Naive B cell (primary cell): Measurements from ENCODE around the gene PIK3C2G. TPM values are rescaled to one million over a fixed set of nuclear protein-coding genes. Genes with fewer than 3 reads are reported as not detected.
"Not testable (repeated sequence)": the region's sequence is repeated elsewhere in the genome, so short reads cannot be mapped to it uniquely, and the experiment has no call there.

Source experiments
- ATAC-seq, 2 donors: fragments of 150-1000 bp; cut with Tn5 transposase; 2 replicates each; pipeline ENCODE4 v1.10.0; 2021; ENCODE audit warnings: low read depth in 2 of 2, mild to moderate bottlenecking in 2 of 2, moderate library complexity in 2 of 2
- DNase-seq: peaks from one replicate; pipeline ENCODE4 v3.0.0; 2022
- H3K27ac Mint-ChIP-seq, 6 donors: one replicate each; pipeline ENCODE4 v1.8.0; 2020 to 2022; ENCODE audit warnings: mild to moderate bottlenecking in 6 of 6, mixed read lengths in 6 of 6, moderate library complexity in 5 of 6, inconsistent platforms in 2 of 6
- H3K27me3 Mint-ChIP-seq, 3 donors: one replicate each; pipeline ENCODE4 v1.8.0; 2021 to 2022; ENCODE audit warnings: mixed read lengths in 3 of 3, mild to moderate bottlenecking in 1 of 3
- H3K36me3 Mint-ChIP-seq, 2 donors: one replicate each; pipeline ENCODE4 v1.8.0; 2020 to 2022; ENCODE audit warnings: mixed read lengths in 2 of 2, inconsistent platforms in 1 of 2, mild to moderate bottlenecking in 1 of 2
- H3K4me1 Mint-ChIP-seq, 3 donors: one replicate each; pipeline ENCODE4 v1.8.0; 2020 to 2022; ENCODE audit warnings: mixed read lengths in 3 of 3, inconsistent platforms in 1 of 3, mild to moderate bottlenecking in 1 of 3, moderate library complexity in 1 of 3
- H3K4me3 Mint-ChIP-seq, 8 donors: one replicate each; pipeline ENCODE4 v1.8.0; 2020 to 2022; ENCODE audit warnings: mild to moderate bottlenecking in 8 of 8, mixed read lengths in 8 of 8, moderate library complexity in 8 of 8, inconsistent platforms in 2 of 8
- H3K9me3 Mint-ChIP-seq, 7 donors: one replicate each; pipeline ENCODE4 v1.8.0; 2020 to 2022; ENCODE audit warnings: mixed read lengths in 7 of 7, mild to moderate bottlenecking in 5 of 7, inconsistent platforms in 2 of 7, moderate library complexity in 1 of 7
- polyA plus RNA-seq, 6 donors: library from polyadenylated mRNA; unstranded; fragments of 300-500 nt; fragmentation: Illumina TruSeq; gene quantifications; one replicate each; pipeline ENCODE4 v1.2.3, GENCODE V29; 2021; ENCODE audit warnings: low read depth in 6 of 6

PIK3C2G gene, protein sequence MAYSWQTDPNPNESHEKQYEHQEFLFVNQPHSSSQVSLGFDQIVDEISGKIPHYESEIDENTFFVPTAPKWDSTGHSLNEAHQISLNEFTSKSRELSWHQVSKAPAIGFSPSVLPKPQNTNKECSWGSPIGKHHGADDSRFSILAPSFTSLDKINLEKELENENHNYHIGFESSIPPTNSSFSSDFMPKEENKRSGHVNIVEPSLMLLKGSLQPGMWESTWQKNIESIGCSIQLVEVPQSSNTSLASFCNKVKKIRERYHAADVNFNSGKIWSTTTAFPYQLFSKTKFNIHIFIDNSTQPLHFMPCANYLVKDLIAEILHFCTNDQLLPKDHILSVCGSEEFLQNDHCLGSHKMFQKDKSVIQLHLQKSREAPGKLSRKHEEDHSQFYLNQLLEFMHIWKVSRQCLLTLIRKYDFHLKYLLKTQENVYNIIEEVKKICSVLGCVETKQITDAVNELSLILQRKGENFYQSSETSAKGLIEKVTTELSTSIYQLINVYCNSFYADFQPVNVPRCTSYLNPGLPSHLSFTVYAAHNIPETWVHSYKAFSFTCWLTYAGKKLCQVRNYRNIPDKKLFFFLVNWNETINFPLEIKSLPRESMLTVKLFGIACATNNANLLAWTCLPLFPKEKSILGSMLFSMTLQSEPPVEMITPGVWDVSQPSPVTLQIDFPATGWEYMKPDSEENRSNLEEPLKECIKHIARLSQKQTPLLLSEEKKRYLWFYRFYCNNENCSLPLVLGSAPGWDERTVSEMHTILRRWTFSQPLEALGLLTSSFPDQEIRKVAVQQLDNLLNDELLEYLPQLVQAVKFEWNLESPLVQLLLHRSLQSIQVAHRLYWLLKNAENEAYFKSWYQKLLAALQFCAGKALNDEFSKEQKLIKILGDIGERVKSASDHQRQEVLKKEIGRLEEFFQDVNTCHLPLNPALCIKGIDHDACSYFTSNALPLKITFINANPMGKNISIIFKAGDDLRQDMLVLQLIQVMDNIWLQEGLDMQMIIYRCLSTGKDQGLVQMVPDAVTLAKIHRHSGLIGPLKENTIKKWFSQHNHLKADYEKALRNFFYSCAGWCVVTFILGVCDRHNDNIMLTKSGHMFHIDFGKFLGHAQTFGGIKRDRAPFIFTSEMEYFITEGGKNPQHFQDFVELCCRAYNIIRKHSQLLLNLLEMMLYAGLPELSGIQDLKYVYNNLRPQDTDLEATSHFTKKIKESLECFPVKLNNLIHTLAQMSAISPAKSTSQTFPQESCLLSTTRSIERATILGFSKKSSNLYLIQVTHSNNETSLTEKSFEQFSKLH (N-terminal part only)
- polyA plus RNA-seq, result not detected

DNA sequence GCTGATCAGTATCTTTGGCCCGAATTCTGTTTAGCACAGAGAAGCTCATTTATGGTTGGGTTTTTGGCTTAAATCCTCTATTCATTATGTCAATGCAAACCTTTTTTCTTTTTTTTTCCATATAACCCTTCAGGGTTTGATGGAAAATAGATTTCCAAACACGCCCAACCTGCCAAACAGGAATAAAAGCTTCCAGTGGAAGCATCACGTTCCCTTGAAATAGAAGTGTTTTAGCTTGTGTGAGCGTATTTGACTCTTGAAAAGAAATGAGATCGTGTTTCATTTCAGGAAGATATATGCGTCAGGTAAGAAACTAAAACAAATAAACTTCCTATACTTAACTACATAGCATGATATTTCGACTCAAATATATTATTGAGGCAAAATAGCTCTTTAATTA, at the start of gene PIK3C2G:
Gene PIK3C2G, plus strand, starts transcription at position 246 of the 400 bp plus-strand sequence. CDS start 20,564 bp downstream, outside the sequence.
- Mint-ChIP-seq H3K27me3 (no peaks in the 10 kb centered on the region), H3K9me3 (peaks cover 0 to 2% (median 0%) of the 10 kb centered on the region in 7 donors), H3K4me3 (no peak within 1 kb of the TSS), H3K36me3 (no peaks in the 10 kb centered on the region), H3K4me1 (no peaks in the 10 kb centered on the region), H3K27ac (no peak within 1 kb of the TSS)
- DNase-seq (no peak), ATAC-seq (no peak)

DNA sequence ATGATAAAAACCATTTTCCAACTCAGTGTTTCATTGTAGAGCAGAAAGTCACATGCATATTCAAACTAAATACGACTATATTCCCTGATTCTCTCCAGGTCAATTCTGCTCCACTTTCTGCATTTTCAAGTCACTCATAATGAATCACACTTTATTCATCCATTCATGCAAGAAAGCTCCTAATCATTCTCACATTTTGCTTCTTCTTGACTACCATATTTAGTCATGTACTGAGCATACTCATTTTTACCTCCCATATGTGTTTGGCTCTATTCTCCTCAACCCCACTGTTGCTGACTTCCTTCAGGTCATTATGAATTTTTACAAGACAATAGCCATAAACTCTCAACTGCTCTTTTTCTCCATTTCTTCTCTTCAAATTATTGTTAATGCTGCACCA, 43.4 kb upstream of the PIK3C2G start:
- ATAC-seq (no peak), DNase-seq (no peak)
- Mint-ChIP-seq H3K4me1 (no peaks in the 10 kb centered on the region), H3K36me3 (no peaks in the 10 kb centered on the region), H3K9me3 (peaks cover 0 to 3% (median 0%) of the 10 kb centered on the region in 7 donors), H3K4me3 (no peak overlapping the region), H3K27me3 (no peaks in the 10 kb centered on the region), H3K27ac (no peak overlapping the region)

DNA sequence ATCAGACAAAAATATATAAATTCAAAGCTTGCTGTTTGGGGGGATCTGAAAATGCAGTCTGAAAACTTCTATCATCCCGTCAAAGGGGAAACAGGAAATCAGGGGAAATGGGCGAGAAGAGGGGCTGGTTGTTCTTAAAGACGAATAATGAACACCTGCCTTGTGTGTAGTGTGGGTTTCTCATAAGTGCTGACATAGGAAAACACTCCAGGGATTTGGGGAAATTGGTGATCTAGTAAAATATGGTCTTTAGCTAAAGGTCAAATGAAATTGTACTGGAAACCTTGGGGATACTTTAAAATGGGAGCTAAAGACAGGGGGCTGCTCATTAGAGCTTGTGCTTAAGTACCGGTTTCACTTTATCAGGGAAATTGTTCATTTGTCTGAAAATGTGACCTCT, 39.6 kb upstream of the PIK3C2G start:
- no peak overlapping the region for H3K4me3 Mint-ChIP-seq
- no peaks in the 10 kb centered on the region for H3K36me3 Mint-ChIP-seq
- no peaks in the 10 kb centered on the region for H3K4me1 Mint-ChIP-seq
- DNase-seq, result no peak
- ATAC-seq, result no peak
- H3K27ac Mint-ChIP-seq, result peak overlapping the region in 1 of 6 donors; percentile 19
- no peaks in the 10 kb centered on the region for H3K9me3 Mint-ChIP-seq
- no peaks in the 10 kb centered on the region for H3K27me3 Mint-ChIP-seq

DNA sequence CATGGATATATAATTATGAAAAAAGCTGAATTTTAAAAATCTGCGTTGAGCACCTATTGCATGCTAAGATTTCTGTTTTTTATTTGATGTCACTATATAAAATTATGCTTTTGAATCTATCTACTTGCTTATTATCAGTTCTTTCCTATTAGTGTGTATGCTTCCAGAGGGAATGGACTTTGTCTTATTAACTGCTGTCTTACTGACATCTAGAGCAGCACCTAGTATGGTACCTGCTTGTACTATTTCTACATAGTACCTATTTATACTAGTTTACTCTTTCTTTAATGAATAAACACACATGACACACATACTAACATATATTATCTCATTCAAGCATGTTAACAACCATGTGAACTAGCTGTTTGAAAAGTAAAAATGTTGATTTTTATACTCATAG, 38.6 kb upstream of the PIK3C2G start:
- DNase-seq (no peak), ATAC-seq (no peak)
- no peaks in the 10 kb centered on the region for H3K27me3 Mint-ChIP-seq

DNA sequence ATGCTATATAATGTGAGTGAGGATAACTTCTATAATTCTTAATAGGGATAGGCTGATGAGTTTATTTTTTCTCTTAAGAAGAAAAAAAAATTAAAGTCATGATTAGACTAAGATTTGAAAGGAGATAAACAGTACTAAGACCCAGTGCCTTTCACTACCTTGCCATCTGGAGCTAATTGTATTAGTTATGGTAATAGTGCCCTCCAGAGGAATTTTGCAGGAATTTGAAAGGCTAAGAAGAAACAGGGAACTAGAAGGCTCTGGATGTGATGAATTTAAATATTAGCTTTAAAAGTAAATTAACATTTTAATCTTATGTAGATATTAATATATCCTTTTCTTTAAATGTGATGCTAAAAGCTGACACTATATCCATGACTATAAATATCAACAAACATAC, 36.6 kb upstream of the PIK3C2G start:
- Mint-ChIP-seq H3K27ac (no peak overlapping the region), H3K9me3 (no peaks in the 10 kb centered on the region), H3K4me3 (no peak overlapping the region), H3K4me1 (no peaks in the 10 kb centered on the region), H3K36me3 (no peaks in the 10 kb centered on the region), H3K27me3 (no peaks in the 10 kb centered on the region)
- ATAC-seq (no peak), DNase-seq (no peak)

More for the DNA sequence above, 38.6 kb upstream of the PIK3C2G start:
- no peaks in the 10 kb centered on the region for H3K4me1 Mint-ChIP-seq
- H3K9me3 Mint-ChIP-seq, result no peaks in the 10 kb centered on the region
- no peaks in the 10 kb centered on the region for H3K36me3 Mint-ChIP-seq
- no peak overlapping the region for H3K27ac Mint-ChIP-seq
- H3K4me3 Mint-ChIP-seq, result no peak overlapping the region

DNA sequence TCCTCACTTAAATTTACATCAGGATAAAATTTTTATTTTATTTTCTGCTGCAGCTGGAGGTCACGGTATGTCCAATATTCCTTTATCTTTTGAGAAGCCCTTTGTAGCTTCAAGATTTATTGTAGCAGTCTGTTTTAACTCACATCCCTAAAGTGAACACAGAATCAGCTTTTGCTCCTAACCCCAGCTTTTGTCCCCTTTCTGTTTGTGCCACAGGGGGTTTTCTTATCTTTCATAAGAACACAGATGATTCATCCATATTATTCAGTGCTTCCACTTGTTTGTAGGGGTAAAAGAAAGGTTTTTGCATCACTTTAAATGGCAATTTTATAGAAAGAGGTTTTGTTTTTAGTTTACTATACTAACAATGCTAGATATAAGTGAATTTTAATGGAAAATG, 21.8 kb upstream of the PIK3C2G start:
- Mint-ChIP-seq H3K9me3 (peaks cover 0 to 26% (median 4%) of the 10 kb centered on the region in 7 donors), H3K27me3 (no peaks in the 10 kb centered on the region), H3K4me3 (no peak overlapping the region), H3K27ac (no peak overlapping the region), H3K4me1 (no peaks in the 10 kb centered on the region), H3K36me3 (no peaks in the 10 kb centered on the region)
- DNase-seq (no peak), ATAC-seq (no peak)

DNA sequence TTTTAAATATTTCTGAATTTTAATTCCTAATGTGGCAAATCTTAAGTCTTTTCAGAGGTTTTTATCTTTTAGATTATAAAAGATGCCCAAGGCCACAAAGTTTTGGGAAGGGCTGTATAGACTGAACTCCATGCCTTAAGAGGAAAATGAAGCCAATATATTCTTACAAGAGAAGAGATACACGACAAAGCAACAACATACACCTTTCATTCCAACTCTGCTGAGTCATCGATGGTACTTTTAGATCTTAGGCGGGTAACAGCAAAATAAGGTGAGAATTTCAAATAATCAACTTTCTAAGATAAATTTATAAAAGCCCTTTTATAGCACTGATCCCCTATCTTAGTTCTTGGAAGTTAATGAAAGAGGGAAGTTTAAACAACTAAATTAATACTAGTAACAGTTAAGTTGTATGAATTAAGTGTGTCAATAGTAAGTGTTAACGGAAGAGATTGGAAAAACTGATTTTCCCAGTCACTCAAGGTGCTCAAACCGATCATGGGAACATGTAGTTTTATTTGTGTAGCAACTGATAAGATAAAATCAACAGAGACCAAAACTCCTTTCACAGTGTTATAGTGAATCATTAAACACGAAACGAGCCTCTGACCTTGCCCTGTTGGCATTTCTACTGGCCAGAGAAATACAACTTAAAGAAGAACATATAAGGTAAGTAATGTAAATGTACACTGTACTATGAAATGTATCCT, 18.8 kb upstream of the PIK3C2G start:
- Mint-ChIP-seq H3K27me3 (no peaks in the 10 kb centered on the region), H3K4me1 (no peaks in the 10 kb centered on the region), H3K9me3 (peaks cover 0 to 2% (median 0%) of the 10 kb centered on the region in 7 donors), H3K27ac (no peak overlapping the region), H3K36me3 (no peaks in the 10 kb centered on the region), H3K4me3 (no peak overlapping the region)
- no peak for DNase-seq
- ATAC-seq, result no peak

DNA sequence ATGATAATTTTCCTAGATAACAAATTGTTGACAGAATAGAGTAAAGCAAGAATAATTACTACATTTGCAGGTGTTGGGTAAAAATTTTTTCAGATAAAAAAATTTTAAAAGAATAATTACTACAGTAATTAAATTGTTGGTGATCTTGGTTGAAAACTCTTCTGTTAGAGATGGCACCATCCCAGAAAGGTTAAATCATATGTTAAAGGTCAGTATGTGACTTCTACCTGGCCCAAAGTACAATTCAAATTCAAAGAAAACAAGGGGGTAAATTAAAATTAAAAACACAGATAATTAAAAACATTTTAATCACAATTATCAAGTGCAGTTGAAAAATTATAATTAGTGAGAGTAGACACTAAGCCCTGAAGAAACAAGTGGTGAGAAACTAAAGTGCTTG, 18.1 kb upstream of the PIK3C2G start:
- DNase-seq, result no peak
- Mint-ChIP-seq H3K9me3 (peaks cover 0 to 2% (median 0%) of the 10 kb centered on the region in 7 donors), H3K27me3 (no peaks in the 10 kb centered on the region), H3K4me1 (no peaks in the 10 kb centered on the region), H3K4me3 (no peak overlapping the region), H3K36me3 (no peaks in the 10 kb centered on the region), H3K27ac (no peak overlapping the region)
- no peak for ATAC-seq

DNA sequence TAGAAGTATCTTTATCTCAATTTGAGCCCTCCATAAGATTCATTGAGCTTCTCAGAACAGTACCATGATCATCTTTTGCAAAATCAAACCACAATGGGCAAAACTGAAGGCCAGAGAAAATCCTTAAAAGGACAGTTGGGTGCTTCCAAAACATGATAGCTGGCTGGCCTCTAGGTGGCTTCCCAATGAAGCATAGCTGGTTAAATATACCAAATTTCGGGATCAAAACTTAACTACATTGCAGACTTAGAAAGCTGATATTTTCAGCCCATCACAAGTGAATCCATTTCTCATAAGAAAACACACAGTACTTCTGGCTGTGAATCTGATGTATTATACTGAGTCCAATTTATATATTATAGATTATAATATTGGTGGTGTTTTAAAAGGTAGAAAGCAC, 15.3 kb upstream of the PIK3C2G start:
- H3K36me3 Mint-ChIP-seq, result no peaks in the 10 kb centered on the region
- ATAC-seq, result no peak

DNA sequence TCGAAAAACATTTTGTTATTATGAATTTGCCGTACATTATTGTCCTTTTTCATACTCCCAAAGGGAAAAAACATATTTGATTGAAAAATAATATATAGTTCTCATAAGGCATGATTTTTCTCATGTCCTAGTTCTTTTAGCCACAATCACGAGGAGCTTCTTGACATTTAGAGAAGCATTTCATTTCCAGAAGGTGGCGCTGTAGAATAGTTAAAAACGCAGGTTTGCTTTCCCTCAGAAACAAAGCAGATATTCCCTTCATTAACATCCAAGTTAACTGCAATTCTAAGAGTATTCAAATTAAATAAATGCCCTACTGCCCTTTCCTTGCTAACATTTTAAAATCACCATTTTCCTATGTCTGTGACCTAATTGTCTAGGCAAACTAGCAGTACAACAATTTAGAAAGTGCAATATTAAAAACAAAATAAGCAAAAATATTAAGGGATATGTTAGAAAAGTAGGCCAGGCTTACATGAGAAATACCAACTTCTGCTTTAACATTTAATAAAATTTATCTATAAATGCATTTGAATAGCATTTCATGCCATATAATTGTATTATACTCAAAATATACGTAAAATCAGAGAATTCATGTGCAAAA, 10.9 kb upstream of the PIK3C2G start:
- no peaks in the 10 kb centered on the region for H3K36me3 Mint-ChIP-seq
- no peaks in the 10 kb centered on the region for H3K4me1 Mint-ChIP-seq
- DNase-seq (no peak), ATAC-seq (no peak)
- peak overlapping the region in 1 of 6 donors; percentile 14 for H3K27ac Mint-ChIP-seq
- H3K27me3 Mint-ChIP-seq, result no peaks in the 10 kb centered on the region
- H3K9me3 Mint-ChIP-seq, result no peaks in the 10 kb centered on the region
- no peak overlapping the region for H3K4me3 Mint-ChIP-seq

More for the DNA sequence above, 15.3 kb upstream of the PIK3C2G start:
- no peak for DNase-seq
- no peak overlapping the region for H3K27ac Mint-ChIP-seq
- no peaks in the 10 kb centered on the region for H3K9me3 Mint-ChIP-seq
- H3K4me3 Mint-ChIP-seq, result no peak overlapping the region
- H3K27me3 Mint-ChIP-seq, result no peaks in the 10 kb centered on the region
- H3K4me1 Mint-ChIP-seq, result no peaks in the 10 kb centered on the region

DNA sequence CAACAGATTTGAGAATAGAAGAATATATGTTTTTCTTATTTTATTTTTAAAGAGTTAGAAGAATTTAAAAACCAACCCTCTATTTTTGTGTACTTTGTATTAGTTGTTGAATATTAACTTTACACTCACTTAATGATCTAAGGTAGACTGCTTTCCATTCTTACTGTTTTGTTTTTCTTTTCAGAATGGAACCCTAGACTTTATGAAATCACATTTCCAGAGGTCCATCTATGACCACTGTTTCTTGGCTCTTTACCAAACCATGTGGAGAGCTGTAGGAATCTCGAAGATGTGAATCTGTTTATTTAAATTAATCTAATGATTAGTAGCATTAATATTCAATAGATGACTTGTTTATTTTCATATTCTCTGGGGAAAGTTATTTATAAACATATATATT, 7.2 kb upstream of the PIK3C2G start:
- peaks cover 0 to 2% (median 0%) of the 10 kb centered on the region in 7 donors for H3K9me3 Mint-ChIP-seq
- H3K27me3 Mint-ChIP-seq, result no peaks in the 10 kb centered on the region
- no peak overlapping the region for H3K27ac Mint-ChIP-seq
- H3K4me1 Mint-ChIP-seq, result no peaks in the 10 kb centered on the region
- no peak overlapping the region for H3K4me3 Mint-ChIP-seq
- no peak for ATAC-seq
- H3K36me3 Mint-ChIP-seq, result no peaks in the 10 kb centered on the region
- DNase-seq, result no peak

DNA sequence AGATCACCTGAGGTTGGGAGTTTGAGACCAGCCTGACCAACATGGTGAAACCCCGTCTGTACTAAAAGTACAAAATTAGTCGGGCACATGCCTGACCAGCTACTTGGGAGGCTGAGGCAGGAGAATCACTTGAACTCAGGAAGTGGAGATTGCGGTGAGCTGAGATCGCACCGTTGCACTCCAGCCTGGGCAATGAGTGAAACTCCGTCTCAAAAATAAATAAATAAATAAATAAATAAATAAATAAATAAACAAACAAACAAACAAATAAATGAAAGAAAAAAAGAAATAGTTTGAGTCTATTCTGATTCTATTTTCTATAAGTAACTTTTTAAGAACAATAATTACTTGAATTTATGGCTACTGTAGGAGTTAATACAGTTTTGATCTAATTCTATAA, 6.3 kb upstream of the PIK3C2G start:
- H3K27ac Mint-ChIP-seq, H3K27me3 Mint-ChIP-seq, DNase-seq, H3K4me1 Mint-ChIP-seq, H3K36me3 Mint-ChIP-seq, H3K4me3 Mint-ChIP-seq, ATAC-seq, H3K9me3 Mint-ChIP-seq: not testable (repeated sequence)
